Cardiac fibroblast (primary cell): Measurements from ENCODE around the gene AZU1.
"Not testable (repeated sequence)": the region's sequence is repeated elsewhere in the genome, so short reads cannot be mapped to it uniquely, and the experiment has no call there.

Experiments used
- DNase-seq, 2 donors: peaks; one replicate each; pipeline versions ENCODE4 v3.0.0 to v3.0.0-alpha.2; 2010; ENCODE audit warnings: low read depth in 2 of 2
- H3K4me3 ChIP-seq, 2 donors: replicated peaks in 1 of 2; 1 replicate in 1 of 2; 2 replicates in 1 of 2; pipeline ENCODE4 v1.5.1; 2011; ENCODE audit warnings: low read depth in 2 of 2, low read length in 2 of 2, mild to moderate bottlenecking in 2 of 2, moderate library complexity in 1 of 2
- CTCF ChIP-seq: IDR thresholded peaks from one replicate; pipeline ENCODE4 v1.5.1; 2011; ENCODE audit warnings: low read depth, mild to moderate bottlenecking, low read length, inconsistent platforms

Gene AZU1

DNA sequence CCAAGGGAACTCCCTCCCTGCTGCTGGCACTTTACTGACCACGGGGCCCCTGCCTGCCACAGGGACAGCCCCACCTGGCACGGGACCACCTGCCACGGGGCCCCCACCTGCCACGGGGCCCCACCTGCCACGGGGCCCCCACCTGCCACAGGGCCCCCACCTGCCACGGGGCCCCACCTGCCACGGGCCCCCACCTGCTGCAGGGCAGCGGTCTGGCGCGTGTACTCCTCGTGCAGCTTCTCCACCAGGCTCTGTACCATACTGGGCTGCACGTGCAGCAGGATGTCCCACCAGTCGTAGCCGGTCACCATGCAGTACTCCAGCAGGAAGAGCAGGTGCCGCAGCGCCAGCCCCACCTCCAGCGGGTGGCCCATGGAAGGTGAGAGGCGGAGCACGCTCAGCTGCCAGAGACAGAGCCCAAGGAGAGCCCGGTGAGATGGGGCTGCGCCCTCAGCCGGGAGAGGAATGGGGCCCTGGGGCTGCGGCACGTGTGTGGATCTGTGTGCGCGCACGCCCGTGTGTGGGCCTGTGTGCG is 49.2 kb downstream of the AZU1 start:
- no peak for TF ChIP-seq CTCF
- no peak for DNase-seq
- no peak overlapping the region for H3K4me3 ChIP-seq

DNA sequence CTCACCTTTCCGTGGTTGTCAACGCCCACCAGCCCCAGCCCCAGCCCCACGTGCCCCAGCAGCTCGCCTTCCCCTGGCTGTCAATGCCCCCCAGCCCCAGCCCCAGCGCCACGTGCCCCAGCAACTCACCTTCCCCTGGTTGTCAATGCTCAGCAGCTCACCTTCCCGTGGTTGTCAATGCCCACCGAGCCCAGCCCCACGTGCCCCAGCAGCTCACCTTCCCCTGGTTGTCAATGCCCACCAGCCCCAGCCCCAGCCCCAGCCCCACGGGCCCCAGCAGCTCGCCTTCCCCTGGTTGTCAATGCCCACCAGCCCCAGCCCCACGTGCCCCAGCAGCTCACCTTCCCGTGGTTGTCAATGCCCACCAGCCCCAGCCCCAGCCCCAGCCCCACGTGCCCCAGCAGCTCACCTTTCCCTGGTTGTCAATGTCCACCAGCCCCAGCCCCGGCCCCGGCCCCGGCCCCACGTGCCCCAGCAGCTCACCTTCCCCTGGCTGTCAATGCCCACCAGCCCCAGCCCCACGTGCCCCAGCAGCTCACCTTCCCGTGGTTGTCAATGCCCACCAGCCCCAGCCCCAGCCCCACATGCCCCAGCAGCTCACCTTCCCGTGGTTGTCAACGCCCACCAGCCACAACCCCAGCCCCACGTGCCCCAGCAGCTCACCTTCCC is 50.5 kb downstream of the AZU1 start:
- not testable (repeated sequence) for DNase-seq, H3K4me3 ChIP-seq

DNA sequence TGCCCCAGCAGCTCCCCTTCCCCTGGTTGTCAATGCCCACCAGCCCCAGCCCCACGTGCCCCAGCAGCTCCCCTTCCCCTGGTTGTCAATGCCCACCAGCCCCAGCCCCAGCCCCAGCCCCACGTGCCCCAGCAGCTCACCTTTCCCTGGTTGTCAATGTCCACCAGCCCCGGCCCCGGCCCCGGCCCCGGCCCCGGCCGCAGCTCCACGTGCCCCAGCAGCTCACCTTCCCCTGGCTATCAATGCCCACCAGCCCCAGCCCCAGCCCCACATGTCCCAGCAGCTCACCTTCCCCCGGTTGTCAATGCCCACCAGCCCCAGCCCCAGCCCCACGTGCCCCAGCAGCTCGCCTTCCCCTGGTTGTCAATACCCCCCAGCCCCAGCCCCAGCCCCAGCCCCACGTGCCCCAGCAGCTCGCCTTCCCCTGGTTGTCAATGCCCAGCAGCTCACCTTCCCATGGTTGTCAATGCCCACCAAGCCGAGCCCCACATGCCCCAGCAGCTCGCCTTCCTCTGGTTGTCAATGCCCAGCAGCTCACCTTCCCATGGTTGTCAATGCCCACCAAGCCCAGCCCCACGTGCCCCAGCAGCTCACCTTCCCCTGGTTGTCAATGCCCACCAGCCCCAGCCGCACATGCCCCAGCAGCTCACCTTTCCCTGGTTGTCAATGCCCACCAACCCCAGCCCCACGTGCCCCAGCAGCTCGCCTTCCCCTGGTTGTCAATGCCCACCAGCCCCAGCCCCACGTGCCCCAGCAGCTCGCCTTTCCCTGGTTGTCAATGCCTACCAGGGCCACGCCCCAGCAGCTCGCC is 51.3 kb downstream of the AZU1 start:
- not testable (repeated sequence) for H3K4me3 ChIP-seq, DNase-seq

DNA sequence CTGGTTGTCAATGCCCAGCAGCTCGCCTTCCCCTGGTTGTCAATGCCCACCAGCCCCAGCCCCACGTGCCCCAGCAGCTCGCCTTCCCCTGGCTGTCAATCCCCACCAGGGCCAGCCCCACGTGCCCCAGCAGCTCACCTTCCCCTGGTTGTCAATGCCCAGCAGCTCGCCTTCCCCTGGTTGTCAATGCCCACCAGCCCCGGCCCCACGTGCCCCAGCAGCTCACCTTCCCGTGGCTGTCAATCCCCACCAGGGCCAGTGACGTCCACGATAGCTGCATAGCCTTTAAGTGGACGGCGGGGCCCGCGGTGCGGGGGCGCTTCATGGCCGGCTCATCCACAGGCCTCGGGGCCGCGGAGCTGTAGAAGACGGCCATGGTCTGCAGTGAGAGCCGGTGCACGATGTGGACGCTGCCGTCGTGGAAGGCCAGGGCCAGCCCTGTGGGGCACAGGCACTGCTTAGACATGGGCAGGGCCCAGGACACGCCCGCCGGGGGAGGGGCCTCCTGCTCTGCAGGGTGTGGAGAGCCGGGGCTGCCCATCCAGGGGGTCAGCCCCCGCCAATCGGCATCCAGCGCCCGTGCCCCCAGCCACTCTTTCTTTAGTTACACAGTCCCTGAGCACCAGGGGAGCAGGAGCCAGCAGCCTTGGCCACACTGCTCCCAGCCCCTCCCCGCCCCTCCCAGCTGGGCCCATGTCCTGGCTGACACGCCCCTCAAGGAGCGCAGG is 52.2 kb downstream of the AZU1 start:
- DNase-seq, result no peak
- TF ChIP-seq CTCF, result no peak
- no peak overlapping the region for H3K4me3 ChIP-seq
